Measurements from ENCODE around the gene CAP1.

The CAP1 gene

DNA sequence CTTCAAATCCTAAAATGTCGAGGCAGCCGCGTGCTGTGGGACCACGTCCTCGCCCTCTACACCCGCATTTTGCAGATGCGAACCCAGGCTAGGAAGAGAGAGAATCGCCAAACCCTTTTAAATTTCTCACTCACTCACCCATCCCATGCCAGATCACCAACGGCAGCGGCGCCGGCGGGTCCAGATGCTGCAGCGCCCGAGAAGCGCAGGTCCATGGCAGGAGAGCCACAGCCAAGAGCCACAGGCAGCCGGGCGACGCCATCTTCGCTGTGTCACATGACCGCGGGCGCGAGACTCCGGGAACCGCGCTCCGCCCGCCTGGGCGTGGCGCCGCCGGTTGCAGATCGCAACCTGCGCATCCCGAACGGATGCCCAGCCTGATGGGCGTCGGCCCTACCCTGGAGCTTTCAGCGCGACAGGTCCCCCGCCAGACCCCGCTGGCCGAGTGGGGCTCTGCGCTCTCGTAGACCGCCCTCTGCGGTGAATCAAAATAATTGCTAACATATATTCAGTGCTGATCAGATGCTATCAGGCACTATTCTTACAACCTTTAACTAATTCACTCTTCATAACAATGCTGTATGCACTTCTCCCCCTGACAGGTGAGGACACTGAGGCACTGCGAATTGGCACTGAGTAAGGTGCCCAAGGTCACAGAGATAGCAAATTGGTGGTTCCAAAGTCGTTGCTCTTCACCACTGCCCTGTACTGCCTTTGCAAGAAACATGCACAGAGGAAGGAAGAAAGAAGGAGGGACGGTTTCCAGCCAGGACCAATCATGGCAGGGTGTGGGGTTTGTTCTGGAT lies 56.7 kb downstream of the CAP1 start, which contains the start of gene PPT1:
PPT1 (minus strand) TSS at position 276 of the 806 bp plus-strand sequence; CDS start at position 262, 14 bp downstream.
- DNase-seq = peak; percentile 61

DNA sequence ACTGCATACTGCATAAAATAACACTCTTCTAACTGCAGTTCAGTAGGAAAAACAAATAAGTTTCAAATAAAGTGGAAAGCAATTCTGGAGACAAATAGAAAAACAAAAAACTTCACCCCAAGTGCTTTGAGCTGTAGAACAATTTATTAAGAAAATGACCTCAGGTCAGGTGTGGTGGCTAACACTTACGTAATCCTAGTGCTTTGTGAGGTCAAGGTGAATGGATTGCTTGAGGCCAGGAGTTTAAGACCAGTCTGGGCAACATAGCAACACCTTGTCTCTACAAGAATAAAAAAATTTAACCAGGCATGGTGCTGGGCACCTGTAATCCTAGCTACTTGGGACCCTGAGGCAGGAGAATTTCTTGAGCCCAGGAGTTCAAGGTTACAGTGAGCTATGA lies 61.5 kb downstream of the CAP1 start:
- no peak for DNase-seq

DNA sequence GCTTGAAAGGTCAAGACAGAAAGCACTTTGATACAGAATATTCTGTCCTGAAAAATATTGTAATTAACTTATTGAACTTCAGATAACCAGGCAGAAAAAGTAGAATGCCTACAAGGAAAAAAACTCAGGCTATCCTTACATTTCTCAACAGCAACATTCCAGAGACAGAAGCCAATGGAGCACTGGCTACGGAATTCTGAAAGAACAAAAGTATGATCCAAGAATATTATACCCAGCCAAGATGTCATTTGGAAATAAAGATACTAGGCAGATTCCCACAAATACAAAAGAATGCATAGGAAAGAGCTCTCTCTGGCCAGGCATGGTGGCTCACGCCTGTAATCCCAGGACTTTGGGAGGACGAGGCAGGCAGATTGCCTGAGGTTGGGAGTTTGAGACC lies 62.4 kb downstream of the CAP1 start:
- DNase-seq = no peak

DNA sequence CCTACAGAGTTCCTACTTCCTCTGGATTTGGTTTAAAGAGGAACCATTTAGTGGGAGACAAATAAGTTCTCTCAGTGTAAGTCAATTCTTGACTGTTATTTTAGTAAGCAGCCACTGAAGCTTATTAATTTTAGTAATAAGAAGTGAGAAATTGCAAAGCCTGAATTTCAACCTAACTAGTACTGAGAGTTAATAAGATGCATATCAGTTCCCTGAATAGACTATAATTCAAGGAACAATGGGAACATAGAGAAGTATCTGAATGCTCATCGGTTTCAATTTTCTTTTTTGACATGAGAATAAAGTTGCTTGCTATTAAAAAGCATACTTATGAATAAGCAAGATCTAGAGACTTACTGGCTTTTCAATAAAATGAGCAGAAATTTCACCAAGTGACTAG lies 64.5 kb downstream of the CAP1 start:
- DNase-seq = no peak

DNA sequence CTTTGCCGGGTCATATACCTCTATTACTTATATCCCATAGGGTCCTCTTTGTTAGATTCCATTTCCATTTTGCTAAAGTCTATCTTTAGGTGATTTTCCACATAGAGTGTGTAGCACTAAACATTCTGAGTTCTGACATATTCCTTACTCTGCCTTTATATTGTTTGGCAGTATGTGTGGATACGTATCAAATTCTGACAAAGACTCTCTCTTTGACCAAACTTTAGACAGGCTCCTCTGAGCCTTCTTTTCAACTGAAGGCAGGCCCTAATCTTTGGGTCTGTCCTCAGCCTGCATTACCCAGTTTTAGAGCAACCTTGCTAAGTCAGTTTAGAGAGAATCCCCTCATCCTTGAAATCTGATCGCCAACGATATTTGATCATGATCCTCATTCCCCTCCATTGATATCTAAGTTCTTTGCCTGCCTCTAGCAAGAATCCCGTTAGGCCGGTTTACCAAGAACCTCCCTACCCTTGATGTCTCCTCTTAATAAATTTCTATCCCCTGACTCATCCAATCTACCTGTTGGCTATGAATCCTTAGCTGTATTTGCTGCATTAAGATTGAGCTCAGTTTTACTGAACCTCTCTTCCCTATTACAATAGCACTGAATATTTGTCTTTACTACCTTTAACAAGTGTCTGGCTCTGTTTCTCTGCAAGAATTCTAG lies 66.9 kb downstream of the CAP1 start:
- no peak for DNase-seq

DNA sequence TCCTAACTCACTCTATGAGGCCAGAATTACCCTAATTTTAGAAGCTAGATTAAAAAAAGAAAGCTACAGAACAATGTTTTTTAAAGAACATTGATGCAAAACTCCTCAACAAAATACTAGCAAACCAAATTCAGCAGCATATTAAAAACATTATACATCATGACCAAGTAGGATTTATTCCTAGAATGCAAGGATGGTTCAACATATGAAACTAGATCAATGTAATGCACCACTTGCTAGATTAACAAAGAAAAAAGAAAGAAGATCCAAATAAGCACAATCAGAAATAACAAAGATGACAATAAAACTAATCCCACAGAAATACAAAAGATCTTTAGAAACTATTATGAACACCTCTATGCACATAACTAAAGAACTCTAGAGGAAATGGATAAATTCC lies 69.9 kb downstream of the CAP1 start:
- DNase-seq = no peak

DNA sequence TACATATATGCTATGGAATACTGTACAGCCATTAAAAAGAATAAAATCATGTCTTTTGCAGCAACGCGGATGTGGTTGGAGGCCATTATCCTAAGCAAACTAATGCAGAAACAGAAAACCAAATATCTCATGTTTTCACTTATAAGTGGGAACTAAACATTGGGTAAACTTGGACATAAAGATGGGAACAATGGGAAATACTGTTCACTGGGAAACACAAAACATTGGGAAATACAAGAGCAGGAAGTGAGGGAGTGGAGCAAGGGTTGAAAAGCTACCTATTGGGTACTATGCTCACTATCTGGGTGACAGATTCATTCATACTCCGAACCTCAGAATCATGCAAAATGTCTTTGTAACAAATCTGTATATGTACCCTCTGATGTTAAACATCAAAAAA lies 73.9 kb downstream of the CAP1 start:
- no peak for DNase-seq

DNA sequence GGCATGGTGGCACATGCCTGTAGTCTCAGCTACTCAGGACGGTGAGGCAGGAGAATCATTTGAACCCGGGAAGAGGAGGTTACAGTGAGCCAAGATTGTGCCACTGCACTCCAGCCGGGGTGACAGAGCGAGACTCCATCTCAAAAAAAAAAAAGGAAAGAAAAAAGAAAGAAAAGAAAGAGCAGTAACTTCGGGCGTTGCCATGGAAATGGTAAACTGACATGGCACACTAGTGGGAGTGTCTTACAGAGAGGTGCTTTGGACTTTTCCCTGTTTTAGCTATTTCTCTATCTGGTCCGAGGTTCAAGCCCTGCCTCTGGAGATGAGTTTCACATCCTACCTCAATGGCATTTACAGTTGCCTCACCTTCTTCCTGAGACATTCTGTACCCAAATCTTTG lies 79.6 kb downstream of the CAP1 start:
- no peak for DNase-seq

All from NCI-H1694 treated with DMSO at 0.1 percent for 48 hours (cell line).